Esophagus muscularis mucosa (tissue), 4 donors: ENCODE measurements around the gene NTN4. TPM values are rescaled to one million over a fixed set of nuclear protein-coding genes. Genes with fewer than 3 reads are reported as not detected.

ENCODE experiments used
- DNase-seq: peaks from one replicate; pipeline ENCODE4 v3.0.0-alpha.2; 2017; ENCODE audit errors: extremely low spot score
- H3K27ac ChIP-seq, 4 donors: fragments of 200-600 bp; sonication (generic); replicated peaks in 1 of 4; 1 replicate in 3 of 4; 2 replicates in 1 of 4; pipeline ENCODE4 v1.5.1; 2016 to 2019; ENCODE audit warnings: mild to moderate bottlenecking in 1 of 4
- H3K27me3 ChIP-seq, 4 donors: fragments of 200-600 bp; sonication (generic); one replicate each; pipeline versions ENCODE4 v1.5.1 to v1.6.0; 2016 to 2019
- H3K36me3 ChIP-seq, 4 donors: fragments of 200-600 bp; sonication (generic); one replicate each; pipeline ENCODE4 v1.5.1; 2016 to 2019
- H3K4me1 ChIP-seq, 4 donors: fragments of 200-600 bp; sonication (generic); one replicate each; pipeline ENCODE4 v1.5.1; 2016 to 2019
- H3K4me3 ChIP-seq, 4 donors: fragments of 200-600 bp; sonication (generic); 1 replicate in 2 of 4; 2 replicates in 2 of 4; pipeline ENCODE4 v1.5.1; 2016 to 2019; ENCODE audit warnings: mild to moderate bottlenecking in 4 of 4, moderate library complexity in 1 of 4
- H3K9me3 ChIP-seq, 4 donors: fragments of 200-600 bp; sonication (generic); 1 replicate in 3 of 4; 2 replicates in 1 of 4; pipeline ENCODE4 v1.5.1; 2016 to 2019
- CTCF ChIP-seq, 3 experiments: fragments of 200-600 bp in 2 of 3; fragments of 450-650 bp in 1 of 3; sonication (generic) in 2 of 3; IDR thresholded peaks; one replicate each; pipeline ENCODE4 v1.5.1; 2017 to 2019; ENCODE audit warnings: antibody characterized with exemption in 3 of 3, mild to moderate bottlenecking in 2 of 3, moderate library complexity in 1 of 3
- EP300 ChIP-seq: sonication (generic); formaldehyde crosslinking; IDR thresholded peaks from one replicate; pipeline ENCODE4 v1.6.1; 2017; ENCODE audit warnings: antibody characterized with exemption
- POLR2A ChIP-seq: fragments of 450-650 bp; IDR thresholded peaks from one replicate; pipeline ENCODE4 v1.6.1; 2017; ENCODE audit warnings: antibody characterized with exemption, moderate library complexity, mild to moderate bottlenecking, low read depth
- POLR2AphosphoS5 ChIP-seq, 2 donors: sonication (generic); formaldehyde crosslinking; IDR thresholded peaks; one replicate each; pipeline ENCODE4 v1.6.1; 2017; ENCODE audit warnings: antibody characterized with exemption in 2 of 2
- WGBS: methylation state at CpG from one replicate; pipeline ENCODE4 v1.1.5; 2018; 5-methylcytosine and 5-hydroxymethylcytosine counted together
- intact Hi-C: fragments of 100-400 bp; cut with DNase I; formaldehyde crosslinking; loops from one replicate; pipeline ENCODE4 v1.15.1; 2023
- total RNA-seq, 4 donors: library from RNA; depleted of rRNA; stranded (reverse); fragments of >200 nt; gene quantifications; one replicate each; pipeline versions ENCODE4 v1.1.0 to v1.2.1, GENCODE V29; 2016

The NTN4 gene
- total RNA-seq, 4 donors from 2014 or later = 46.7 to 73.1 (median 52.7) TPM

GRCh38 chr12:95762123-95762785 lies 28.3 kb downstream of the NTN4 start:
- Histone ChIP-seq H3K4me3 (no peak overlapping the region), H3K36me3 (no peaks in the 10 kb centered on the region), H3K4me1 (peaks cover 15 to 43% (median 25%) of the 10 kb centered on the region in 4 donors), H3K27ac (no peak overlapping the region), H3K9me3 (peaks cover 0 to 9% (median 4%) of the 10 kb centered on the region in 4 donors), H3K27me3 (no peaks in the 10 kb centered on the region)
- intact Hi-C loops = no loop called here
- DNase-seq = no peak
- WGBS = 77% methylated on average over 3 of the region's 3 CpGs
- TF ChIP-seq CTCF (IDR thresholded peaks at IDR 0.05) (no peak), EP300 (no peak), POLR2AphosphoS5 (IDR thresholded peaks at IDR 0.05) (no peak), POLR2A (no peak)

DNA sequence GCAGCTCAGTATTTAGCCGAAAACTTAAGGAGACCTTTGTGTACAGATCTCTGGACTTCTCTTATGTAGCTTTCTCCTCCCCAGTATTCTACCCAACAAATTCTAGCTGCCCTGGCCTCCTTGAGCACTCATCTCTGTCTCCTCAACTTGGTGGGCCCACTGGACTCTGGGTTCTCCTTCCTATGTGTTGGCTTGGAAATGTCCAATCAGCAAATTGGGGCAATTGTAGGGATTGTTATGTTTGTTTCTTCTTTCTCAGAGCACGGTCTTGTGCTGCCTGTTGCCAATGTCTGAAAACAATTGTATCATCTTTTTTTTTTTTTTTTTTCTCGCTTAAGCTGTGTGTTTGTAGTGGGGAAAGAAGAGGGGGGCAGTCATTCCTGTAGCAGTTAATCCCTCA lies 30.2 kb downstream of the NTN4 start:
- intact Hi-C loops = no loop called here
- H3K27ac ChIP-seq = no peak overlapping the region
- WGBS = 84% methylated on average over 3 of the region's 3 CpGs

DNA sequence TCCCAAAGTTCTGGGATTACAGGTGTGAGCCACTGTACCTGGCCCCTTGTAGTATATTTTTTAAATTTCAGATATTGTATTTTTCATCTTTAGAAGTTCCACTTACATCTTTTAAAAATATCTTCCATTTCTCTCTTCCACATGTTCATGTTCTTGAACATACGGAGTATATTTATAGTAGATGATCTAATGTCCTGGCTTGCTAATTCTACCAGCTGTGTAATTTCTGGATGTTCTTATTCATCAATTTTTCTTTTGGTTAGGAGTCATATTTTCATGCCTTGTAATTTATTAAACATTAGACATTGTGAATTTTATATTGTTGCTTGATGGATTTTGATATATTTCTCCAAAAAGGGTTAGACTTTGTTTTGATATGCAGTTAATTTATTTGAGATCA lies 30.8 kb downstream of the NTN4 start:
- H3K27me3 ChIP-seq = no peaks in the 10 kb centered on the region
- no peak overlapping the region for H3K4me3 ChIP-seq
- WGBS = 24% methylated on average over 1 of the region's 1 CpG
- no peaks in the 10 kb centered on the region for H3K36me3 ChIP-seq
- TF ChIP-seq POLR2AphosphoS5 (IDR thresholded peaks at IDR 0.05) = no peak
- no peak for TF ChIP-seq EP300
- TF ChIP-seq POLR2A = no peak
- no peak for TF ChIP-seq CTCF (IDR thresholded peaks at IDR 0.05)
- no peak for DNase-seq
- peaks cover 9 to 28% (median 14%) of the 10 kb centered on the region in 4 donors for H3K4me1 ChIP-seq
- H3K27ac ChIP-seq = no peak overlapping the region
- intact Hi-C loops = no loop called here
- H3K9me3 ChIP-seq = peaks cover 0 to 9% (median 4%) of the 10 kb centered on the region in 4 donors

More for the DNA sequence above, 30.2 kb downstream of the NTN4 start:
- Histone ChIP-seq H3K27me3 (no peaks in the 10 kb centered on the region), H3K4me3 (no peak overlapping the region), H3K9me3 (peaks cover 0 to 9% (median 4%) of the 10 kb centered on the region in 4 donors), H3K4me1 (peaks cover 15 to 31% (median 20%) of the 10 kb centered on the region in 4 donors), H3K36me3 (no peaks in the 10 kb centered on the region)
- DNase-seq = no peak
- TF ChIP-seq CTCF (IDR thresholded peaks at IDR 0.05) (no peak), POLR2AphosphoS5 (IDR thresholded peaks at IDR 0.05) (no peak), EP300 (no peak), POLR2A (no peak)

GRCh38 chr12:95759039-95759438 lies 31.5 kb downstream of the NTN4 start:
- 94% methylated on average over 3 of the region's 3 CpGs for WGBS
- no peak for DNase-seq
- H3K4me3 ChIP-seq = no peak overlapping the region
- intact Hi-C loops = no loop called here
- TF ChIP-seq POLR2A (no peak), CTCF (IDR thresholded peaks at IDR 0.05) (no peak), EP300 (no peak), POLR2AphosphoS5 (IDR thresholded peaks at IDR 0.05) (no peak)
- H3K9me3 ChIP-seq = peaks cover 0 to 9% (median 4%) of the 10 kb centered on the region in 4 donors
- no peak overlapping the region for H3K27ac ChIP-seq
- H3K36me3 ChIP-seq = no peaks in the 10 kb centered on the region
- H3K4me1 ChIP-seq = peaks cover 2 to 21% (median 7%) of the 10 kb centered on the region in 4 donors
- no peaks in the 10 kb centered on the region for H3K27me3 ChIP-seq
